Stomach (tissue), 9 donors: ENCODE data around the gene SETD1B. TPM values are rescaled to one million over a fixed set of nuclear protein-coding genes. Genes with fewer than 3 reads are reported as not detected.

Experiments
- DNase-seq, 2 donors: peaks; one replicate each; pipeline versions ENCODE4 v3.0.0 to v3.0.0-alpha.2; 2013 to 2019
- H3K27ac ChIP-seq, 5 donors: fragments of 200-600 bp in 4 of 5; sonication (generic) in 4 of 5; one replicate each; pipeline ENCODE4 v1.5.1; 2013 to 2019; ENCODE audit warnings: mild to moderate bottlenecking in 1 of 5, moderate library complexity in 1 of 5
- H3K27me3 ChIP-seq, 3 donors: fragments of 200-600 bp; sonication (generic); one replicate each; pipeline ENCODE4 v1.5.1; 2017 to 2019; ENCODE audit warnings: mixed run types in 1 of 3
- H3K36me3 ChIP-seq, 4 donors: fragments of 200-600 bp; sonication (generic); 1 replicate in 3 of 4; 2 replicates in 1 of 4; pipeline ENCODE4 v1.5.1; 2016 to 2019
- H3K4me1 ChIP-seq, 4 donors: fragments of 200-600 bp; sonication (generic); one replicate each; pipeline ENCODE4 v1.5.1; 2016 to 2019
- H3K4me3 ChIP-seq, 4 donors: fragments of 200-600 bp; sonication (generic) in 3 of 4; one replicate each; pipeline ENCODE4 v1.5.1; 2016 to 2019; ENCODE audit warnings: mild to moderate bottlenecking in 1 of 4
- H3K9me3 ChIP-seq, 4 donors: fragments of 200-600 bp; sonication (generic); one replicate each; pipeline ENCODE4 v1.5.1; 2016 to 2019
- CTCF ChIP-seq, 7 experiments: fragments of 450-650 bp in 4 of 7; fragments of 200-600 bp in 3 of 7; sonication (generic) in 3 of 7; IDR thresholded peaks; one replicate each; pipeline ENCODE4 v1.5.1; 2016 to 2019; ENCODE audit warnings: antibody characterized with exemption in 7 of 7, control low read depth in 2 of 7, mild to moderate bottlenecking in 1 of 7
- EP300 ChIP-seq: sonication (generic); formaldehyde crosslinking; IDR thresholded peaks from one replicate; pipeline ENCODE4 v1.6.1; 2017; ENCODE audit warnings: antibody characterized with exemption
- POLR2A ChIP-seq, 4 donors: fragments of 450-650 bp; IDR thresholded peaks; one replicate each; pipeline ENCODE4 v1.6.1; 2016; ENCODE audit warnings: antibody characterized with exemption in 4 of 4, control low read depth in 2 of 4, mild to moderate bottlenecking in 1 of 4, moderate library complexity in 1 of 4
- POLR2AphosphoS5 ChIP-seq, 3 donors: sonication (generic); formaldehyde crosslinking; IDR thresholded peaks; one replicate each; pipeline ENCODE4 v1.6.1; 2016; ENCODE audit warnings: antibody characterized with exemption in 3 of 3
- WGBS, 5 donors: extraction: QIAGEN DNeasy Blood & Tissue Kit in 3 of 5; methylation state at CpG; one replicate each; pipeline versions ENCODE4 v1.1.5 to v1.1.7; 2013 to 2018; 5-methylcytosine and 5-hydroxymethylcytosine counted together
- intact Hi-C: fragments of 100-400 bp; cut with DNase I; formaldehyde crosslinking; loops from one replicate; pipeline ENCODE4 v1.15.1; 2023; ENCODE audit warnings: low total_unique reads
- polyA plus RNA-seq, 3 donors: library from polyadenylated mRNA; stranded (reverse); fragments of 200-250 nt; gene quantifications; one replicate each; pipeline ENCODE4 v1.2.3, GENCODE V29; 2013
- total RNA-seq, 5 donors: library from RNA; depleted of rRNA; stranded (reverse); fragments of >200 nt; gene quantifications; one replicate each; pipeline versions ENCODE4 v1.1.0 to v1.2.3, GENCODE V29; 2014 to 2016
- donor health status: healthy with polysubstance abuse.
- donor health status: Bipolar disorder and iron deficiency.
- donor health status: healthy.

SETD1B gene
- total and polyA plus RNA-seq, 8 donors: 3.2 to 27.5 (median 8.2) TPM

- no peak for TF ChIP-seq POLR2A (IDR thresholded peaks at IDR 0.05)
- no peak for TF ChIP-seq EP300
- TF ChIP-seq CTCF (IDR thresholded peaks at IDR 0.05): no peak
- no peak for TF ChIP-seq POLR2AphosphoS5 (IDR thresholded peaks at IDR 0.05)
- Histone ChIP-seq H3K4me1 (peaks cover 3 to 50% (median 25%) of the 10 kb centered on the region in 4 donors), H3K27me3 (no peaks in the 10 kb centered on the region), H3K9me3 (no peaks in the 10 kb centered on the region), H3K36me3 (peaks cover 0 to 4% (median 0%) of the 10 kb centered on the region in 4 donors), H3K4me3 (no peak overlapping the region), H3K27ac (peak overlapping the region in 1 of 5 donors; percentile 1)
- no peak for DNase-seq
- intact Hi-C loops: loop anchor here (5.0 kb wide), 1 partner anchor 74 kb away; no protein-coding TSS in a partner anchor
- WGBS, 5 donors: 85 to 90% (median 87%) methylated on average over 25 of the region's 25 CpGs
These were observed 32.8 kb upstream of the SETD1B start for GRCh38 chr12:121770813-121771625.

GRCh38 chr12:121773011-121773777 lies 30.6 kb upstream of the SETD1B start:
- H3K27me3 ChIP-seq: no peaks in the 10 kb centered on the region
- intact Hi-C loops: loop anchor here (5.0 kb wide), 1 partner anchor 76 kb away; no protein-coding TSS in a partner anchor
- WGBS, 5 donors: 28 to 37% (median 31%) methylated on average over 14 of the region's 14 CpGs
- DNase-seq: peak; percentile 79 to 91
- peak in 5 of 7 experiments; percentile 57 to 90 (median 85) for TF ChIP-seq CTCF (IDR thresholded peaks at IDR 0.05)
- no peak for TF ChIP-seq POLR2A (IDR thresholded peaks at IDR 0.05)
- TF ChIP-seq POLR2AphosphoS5 (IDR thresholded peaks at IDR 0.05): peak in 1 of 3 donors; percentile 42
- TF ChIP-seq EP300: no peak
- H3K4me1 ChIP-seq: peaks cover 8 to 34% (median 18%) of the 10 kb centered on the region in 4 donors
- H3K36me3 ChIP-seq: peaks cover 0 to 7% (median 2%) of the 10 kb centered on the region in 4 donors
- no peaks in the 10 kb centered on the region for H3K9me3 ChIP-seq
- H3K27ac ChIP-seq: peak overlapping the region in 2 of 5 donors; percentile 40 to 61
- no peak overlapping the region for H3K4me3 ChIP-seq

GRCh38 chr12:121774968-121775474 lies 28.8 kb upstream of the SETD1B start:
- H3K9me3 ChIP-seq: no peaks in the 10 kb centered on the region
- H3K4me3 ChIP-seq: no peak overlapping the region
- TF ChIP-seq CTCF (IDR thresholded peaks at IDR 0.05): no peak
- no peak for TF ChIP-seq POLR2A (IDR thresholded peaks at IDR 0.05)
- TF ChIP-seq POLR2AphosphoS5 (IDR thresholded peaks at IDR 0.05): no peak
- TF ChIP-seq EP300: no peak
- WGBS, 5 donors: 80 to 89% (median 87%) methylated on average over 9 to 14 of the region's 14 CpGs
- H3K27ac ChIP-seq: peak overlapping the region in 1 of 5 donors; percentile 41
- H3K4me1 ChIP-seq: peaks cover 8 to 27% (median 13%) of the 10 kb centered on the region in 4 donors
- peaks cover 0 to 24% (median 19%) of the 10 kb centered on the region in 4 donors for H3K36me3 ChIP-seq
- H3K27me3 ChIP-seq: no peaks in the 10 kb centered on the region
- DNase-seq: no peak
- intact Hi-C loops: loop anchor here (5.0 kb wide), 2 partner anchors 37 to 78 kb away; no protein-coding TSS in a partner anchor

GRCh38 chr12:121775501-121775900 lies 28.3 kb upstream of the SETD1B start:
- Histone ChIP-seq H3K9me3 (no peaks in the 10 kb centered on the region), H3K36me3 (peaks cover 3 to 29% (median 23%) of the 10 kb centered on the region in 4 donors), H3K4me3 (no peak overlapping the region), H3K27ac (peak overlapping the region in 1 of 5 donors; percentile 41), H3K27me3 (no peaks in the 10 kb centered on the region), H3K4me1 (peaks cover 8 to 27% (median 13%) of the 10 kb centered on the region in 4 donors)
- DNase-seq: no peak
- WGBS, 5 donors: 79 to 95% (median 85%) methylated on average over 4 to 16 of the region's 16 CpGs
- intact Hi-C loops: loop anchor here (5.0 kb wide), 1 partner anchor 37 kb away; no protein-coding TSS in a partner anchor
- TF ChIP-seq EP300 (no peak), POLR2AphosphoS5 (IDR thresholded peaks at IDR 0.05) (no peak), CTCF (IDR thresholded peaks at IDR 0.05) (no peak), POLR2A (IDR thresholded peaks at IDR 0.05) (no peak)
